KBM-7 (cell line): Measurements from ENCODE around the gene PPP1R1C.
A peak's percentile ranks its signal among the peaks of the same experiment; 100 is the strongest.

Source experiments
- DNase-seq: peaks from one replicate; pipeline ENCODE4 v3.0.0-alpha.2; 2015
- in situ Hi-C: fragments of 300-500 bp; cut with MboI; formaldehyde crosslinking; loops from 2 replicates; pipeline ENCODE4 v1.14.3; 2020; ENCODE audit warnings: low sequenced_read_pairs, low pct_unique_long_range_greater_than_20kb, mixed read lengths

The PPP1R1C gene

DNA sequence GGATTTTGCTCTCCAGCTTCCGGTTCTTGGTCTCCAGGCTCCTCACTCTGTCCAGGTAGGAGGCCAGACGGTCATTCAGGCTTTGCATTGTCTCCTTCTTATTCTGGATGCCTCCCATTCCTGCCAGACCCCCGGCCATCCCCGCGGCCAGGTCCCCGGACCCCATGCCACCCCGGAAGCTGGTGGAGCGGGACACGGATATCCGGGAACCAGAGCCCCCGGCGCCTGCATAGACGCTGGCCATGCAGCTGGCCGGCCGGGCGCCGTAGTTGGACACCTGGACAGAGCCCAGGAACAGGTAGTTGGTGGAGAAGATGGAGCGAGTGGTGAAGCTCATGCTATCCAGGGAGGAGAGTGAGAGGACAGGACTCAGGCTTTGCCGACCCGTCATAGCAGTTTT is 23.5 kb upstream of the PPP1R1C start:
- in situ Hi-C loops: no loop called here
- no peak for DNase-seq

DNA sequence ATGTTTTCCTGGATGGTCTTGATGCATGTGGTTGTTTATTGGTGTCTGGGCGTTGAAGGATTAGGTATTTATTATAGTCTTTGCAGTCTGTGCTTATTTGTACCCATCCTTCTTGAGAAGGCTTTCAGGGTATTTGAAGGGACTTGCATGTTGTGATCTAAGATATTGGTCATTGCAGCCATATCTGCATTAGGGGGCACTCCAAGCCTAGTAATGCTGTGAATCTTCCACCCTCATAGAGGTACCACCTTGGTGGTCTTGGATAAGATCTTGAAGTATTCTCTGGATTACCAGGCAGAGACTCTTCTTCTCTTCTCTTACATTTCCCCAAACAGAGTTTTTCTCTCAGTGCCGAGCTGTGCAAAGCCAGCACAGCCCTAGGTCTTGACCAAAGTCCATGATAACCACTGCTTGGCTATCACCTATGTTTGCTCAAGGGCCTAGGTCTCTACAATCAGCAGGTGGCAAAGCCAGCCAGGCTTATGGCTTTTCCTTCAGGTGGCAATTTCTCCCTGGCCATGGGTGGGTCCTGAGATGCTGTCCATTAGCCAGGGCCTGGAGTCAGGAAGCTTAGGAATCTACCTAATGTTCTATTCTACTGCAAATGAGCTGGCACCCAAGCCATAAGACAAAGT is 15.4 kb upstream of the PPP1R1C start:
- in situ Hi-C loops: no loop called here
- no peak for DNase-seq

GRCh38 chr2:181971032-181971431 is 14.6 kb upstream of the PPP1R1C start:
- no peak for DNase-seq
- in situ Hi-C loops: no loop called here

DNA sequence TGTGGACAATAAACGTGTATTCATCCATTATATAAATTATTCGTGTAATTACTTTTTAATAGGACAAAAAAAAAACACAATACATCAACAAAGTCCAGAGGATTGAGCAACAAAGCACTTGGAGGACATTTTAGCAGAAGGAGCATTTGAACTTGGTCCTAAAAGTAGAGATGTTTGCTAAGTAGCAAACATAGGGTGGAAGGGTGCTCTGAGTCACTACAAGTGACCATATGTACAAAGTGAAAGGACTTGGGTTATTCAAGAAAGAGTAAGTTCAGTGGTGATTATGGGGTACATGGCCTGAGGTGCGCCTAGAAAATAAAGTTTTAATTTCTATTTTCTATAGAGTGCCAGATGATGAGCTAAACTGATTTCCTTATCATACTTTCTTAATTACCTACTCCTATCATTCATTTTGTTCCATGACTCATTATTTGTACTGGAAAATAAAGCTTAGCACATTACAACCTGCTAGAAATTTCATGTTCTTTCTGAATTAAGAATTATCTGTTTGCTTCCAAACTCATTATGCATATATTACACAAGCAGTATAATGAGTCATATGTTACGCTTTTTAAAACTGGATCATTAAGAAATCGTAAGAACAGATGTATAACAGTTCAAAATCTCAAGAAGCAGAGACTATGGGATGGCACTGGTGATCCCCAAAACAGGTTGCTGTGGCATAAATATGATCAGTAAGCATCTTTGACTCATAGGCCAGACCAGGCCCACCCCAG is 13.1 kb upstream of the PPP1R1C start:
- in situ Hi-C loops: no loop called here
- DNase-seq: no peak

DNA sequence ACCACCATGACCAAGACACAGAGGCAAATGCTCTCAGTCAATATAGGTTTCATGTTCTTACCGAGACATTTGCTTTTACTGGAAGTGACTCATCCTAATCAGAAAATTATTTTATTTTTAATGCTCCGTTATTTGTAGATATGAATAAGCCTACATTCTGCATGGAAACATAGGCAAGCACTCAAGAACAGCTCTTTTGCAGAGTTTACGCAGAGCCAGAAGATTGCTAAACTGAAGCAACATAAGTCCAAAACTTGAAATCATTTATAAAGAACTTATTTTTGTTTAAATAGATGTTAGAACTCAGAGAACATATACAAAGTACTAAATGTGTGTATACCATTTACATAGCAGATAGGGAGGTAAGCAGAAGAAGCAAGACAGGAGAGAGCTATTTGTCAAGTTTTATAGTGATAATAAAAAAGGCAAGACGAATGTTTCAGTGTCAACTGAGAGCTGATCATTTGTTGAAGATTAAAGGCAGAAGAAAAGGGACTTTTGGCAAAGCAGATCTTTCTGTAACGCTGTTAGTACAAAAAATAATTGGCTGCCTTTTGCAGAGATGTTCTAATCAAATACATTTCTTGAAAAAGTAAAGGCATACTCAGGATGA is 12.4 kb upstream of the PPP1R1C start:
- no peak for DNase-seq
- in situ Hi-C loops: no loop called here

- DNase-seq: no peak
- in situ Hi-C loops: no loop called here
Observed at GRCh38 chr2:181977661-181978350, 7.8 kb upstream of the PPP1R1C start.

DNA sequence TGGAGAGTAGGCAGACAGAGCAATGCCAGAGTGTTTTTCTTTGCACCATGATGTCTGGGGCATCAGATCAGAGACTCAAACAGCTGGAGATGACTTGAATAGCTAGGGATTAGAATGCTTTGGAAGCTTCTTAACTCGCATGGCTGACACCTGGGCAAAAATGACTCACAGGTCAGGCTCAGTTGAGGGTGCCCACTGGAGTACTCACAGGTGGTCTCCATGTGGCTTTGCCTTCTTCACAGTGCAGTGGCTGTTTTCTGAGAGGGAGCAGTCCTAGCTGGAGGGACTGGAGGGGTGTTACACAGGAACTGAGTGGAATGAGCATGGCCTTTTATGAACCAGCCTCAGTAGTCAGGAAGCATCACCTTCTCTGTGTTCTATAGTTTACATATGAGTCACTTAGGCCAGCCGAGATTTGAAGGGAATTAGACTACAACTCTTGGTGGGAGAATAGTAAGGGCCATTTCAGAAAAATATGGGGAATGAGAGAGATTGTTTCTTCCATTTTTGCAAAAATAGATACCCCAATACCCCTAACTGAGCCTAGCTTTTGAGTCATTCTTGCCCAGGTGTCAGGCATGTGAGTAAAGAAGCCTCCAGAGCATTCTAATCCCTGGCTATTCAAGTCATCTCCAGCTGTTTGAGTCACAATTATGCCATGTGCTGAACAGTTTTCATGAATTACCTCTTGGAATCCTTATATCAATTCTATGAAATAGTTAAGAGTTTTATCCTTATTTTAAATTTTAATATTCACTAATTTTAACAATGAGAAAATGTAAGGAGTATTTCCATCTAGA is 7.1 kb upstream of the PPP1R1C start:
- in situ Hi-C loops: no loop called here

GRCh38 chr2:181984060-181984459 is 1.6 kb upstream of the PPP1R1C start:
- in situ Hi-C loops: no loop called here
- no peak for DNase-seq

More for the DNA sequence above, 7.1 kb upstream of the PPP1R1C start:
- no peak for DNase-seq

- DNase-seq: no peak
- in situ Hi-C loops: no loop called here
Observed at GRCh38 chr2:181984814-181985631, 630 bp upstream of the PPP1R1C start.

DNA sequence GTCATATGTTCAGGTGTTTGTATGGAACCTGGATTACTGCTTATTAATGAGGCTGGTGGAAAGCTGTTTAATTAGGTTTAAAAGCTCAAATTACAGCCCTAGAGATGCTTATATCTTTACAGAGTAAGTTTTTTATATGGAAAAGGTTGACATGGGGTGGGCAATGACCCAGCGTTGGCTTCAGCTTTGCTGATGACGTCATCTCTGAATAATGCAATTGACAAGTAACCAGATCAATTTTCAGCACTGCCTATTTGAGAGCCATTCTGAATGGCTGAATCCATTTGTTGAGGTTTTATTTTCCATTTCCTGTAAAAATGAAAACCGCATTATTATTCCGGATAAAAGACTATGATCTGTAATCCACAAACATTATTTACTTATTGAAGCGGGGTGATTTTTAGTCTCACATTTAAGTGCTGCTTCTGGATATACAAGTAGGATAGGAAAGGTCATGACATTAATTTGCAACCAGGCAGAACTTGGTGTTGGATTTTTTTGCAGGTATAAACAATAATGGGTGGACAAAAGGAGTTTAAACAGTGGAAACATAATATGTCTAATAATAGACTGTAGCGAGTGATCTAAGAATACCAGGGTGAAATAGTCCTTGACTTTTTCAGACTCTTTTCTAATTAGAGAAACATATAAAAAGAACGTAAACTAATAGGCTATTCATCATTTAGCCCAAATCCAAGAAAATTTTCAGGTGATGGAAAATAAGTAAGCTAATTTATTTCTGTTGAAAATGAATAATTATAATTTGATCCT is 2.7 kb downstream of the PPP1R1C start:
- no peak for DNase-seq
- in situ Hi-C loops: no loop called here

- in situ Hi-C loops: no loop called here
- DNase-seq: no peak
Observed at GRCh38 chr2:181989099-181989498, 3.4 kb downstream of the PPP1R1C start.

DNA sequence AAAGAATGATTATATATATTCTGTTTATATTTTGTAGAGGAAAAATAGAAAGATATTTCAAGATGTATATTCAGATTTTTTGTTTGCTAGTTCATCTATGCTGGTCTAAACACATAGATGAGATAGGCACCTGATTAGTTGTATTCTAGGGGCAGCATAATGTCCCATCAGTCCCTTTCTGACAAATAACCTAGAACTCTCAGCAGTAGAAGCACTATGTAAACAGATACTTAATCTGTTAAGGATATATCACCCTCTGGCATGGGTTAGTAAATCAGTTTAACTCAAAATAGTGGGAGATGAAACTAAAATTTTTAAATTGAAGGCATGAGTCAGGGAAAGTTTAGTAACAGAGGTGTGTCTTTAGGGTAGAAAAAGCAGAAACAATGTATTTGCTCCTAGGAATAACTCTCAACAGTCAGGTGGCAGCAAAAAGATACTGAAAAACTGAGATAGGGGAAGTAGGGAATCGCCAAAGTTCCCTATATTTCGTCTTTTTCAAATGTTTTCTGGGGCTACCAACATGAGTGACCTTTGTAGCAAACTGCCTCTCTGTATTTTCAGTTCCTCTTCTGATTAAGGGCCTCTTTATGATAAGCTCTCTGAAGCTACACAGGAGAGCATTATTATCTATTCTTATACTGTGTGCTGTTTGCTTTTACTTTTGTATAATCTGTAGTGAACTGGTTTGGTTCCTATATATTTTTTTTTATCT is 5.7 kb downstream of the PPP1R1C start:
- in situ Hi-C loops: no loop called here
- peak; percentile 9 for DNase-seq

DNA sequence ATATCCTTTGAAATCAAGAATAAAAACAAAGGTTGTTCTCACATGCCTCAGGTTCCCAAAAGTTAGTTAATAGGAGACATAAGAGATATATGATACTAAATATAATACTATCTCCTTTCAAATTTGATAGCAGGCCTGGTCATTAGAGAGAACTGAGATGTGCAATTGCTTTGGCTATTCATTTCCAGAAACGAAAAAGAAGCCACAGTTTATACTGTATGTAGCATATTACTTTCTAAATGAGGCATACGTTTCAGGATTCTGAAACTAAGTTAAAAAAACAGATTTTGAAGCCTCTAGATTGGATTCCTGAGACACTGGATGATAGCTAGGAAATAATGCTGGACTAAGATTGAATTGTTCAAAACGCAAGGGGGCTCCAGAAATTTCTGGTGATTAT is 7.1 kb downstream of the PPP1R1C start:
- in situ Hi-C loops: no loop called here
- DNase-seq: no peak

- in situ Hi-C loops: no loop called here
Observed at GRCh38 chr2:181995289-181995688, 9.6 kb downstream of the PPP1R1C start.

DNA sequence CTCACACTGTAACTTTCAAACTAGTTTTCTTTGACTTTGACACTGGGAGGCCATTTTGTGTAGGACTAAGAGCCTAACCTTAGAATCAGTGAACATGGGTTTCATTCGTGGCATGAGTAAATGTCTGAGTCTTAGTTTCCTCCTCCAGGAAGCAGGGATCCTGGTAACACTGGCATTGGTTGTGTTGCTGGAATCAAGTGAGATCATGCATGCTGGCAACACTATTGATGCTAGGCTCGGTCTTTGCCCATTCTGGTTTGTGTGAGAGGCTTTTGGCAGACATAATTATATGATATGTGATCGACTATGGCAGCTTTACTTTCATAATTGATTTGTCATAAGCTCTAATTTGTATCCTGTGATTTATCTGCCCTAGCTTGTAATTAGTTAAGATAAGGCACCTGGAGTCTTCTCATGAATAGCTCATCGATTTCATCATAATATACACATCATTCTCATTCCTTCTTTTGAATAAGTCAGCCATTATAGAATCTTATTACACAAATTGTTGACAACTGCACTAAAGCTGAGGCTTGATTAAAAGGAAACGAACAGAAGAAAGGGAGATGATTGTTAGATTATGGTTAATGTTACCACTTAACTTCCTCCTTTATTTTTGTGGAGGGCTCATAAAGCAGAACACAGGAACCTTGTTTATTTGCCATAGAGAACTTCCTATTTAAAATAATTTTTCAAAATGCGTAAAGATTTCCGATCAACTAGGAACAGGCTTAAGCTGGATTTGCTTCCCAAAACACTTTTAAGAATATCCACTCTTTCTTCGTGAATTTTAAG is 12.6 kb downstream of the PPP1R1C start:
- DNase-seq: peak; percentile 11
- in situ Hi-C loops: no loop called here

More at GRCh38 chr2:181995289-181995688, 9.6 kb downstream of the PPP1R1C start:
- DNase-seq: no peak

- no peak for DNase-seq
- in situ Hi-C loops: no loop called here
Observed at GRCh38 chr2:181998891-181999654, 13.4 kb downstream of the PPP1R1C start.
